ENCODE data around the gene TMEM86B. TPM values are rescaled to one million over a fixed set of nuclear protein-coding genes. Genes with fewer than 3 reads are reported as not detected.
"Not testable (repeated sequence)": the region's sequence is repeated elsewhere in the genome, so short reads cannot be mapped to it uniquely, and the experiment has no call there.

TMEM86B gene
- total RNA-seq, 1 donor from 2014 or later: 0.72 TPM

- DNase-seq: no peak
Measured at GRCh38 chr19:55220525-55220924, 8.0 kb downstream of the TMEM86B start.

- peak; percentile 84 for DNase-seq
Measured at GRCh38 chr19:55216461-55217198, 11.9 kb downstream of the TMEM86B start.

- DNase-seq: no peak
Measured at GRCh38 chr19:55213547-55213946, 15.0 kb downstream of the TMEM86B start.

- DNase-seq: no peak
Measured at GRCh38 chr19:55212447-55212846, 16.1 kb downstream of the TMEM86B start.

GRCh38 chr19:55209693-55210472 is 18.7 kb downstream of the TMEM86B start:
- DNase-seq: no peak

GRCh38 chr19:55208880-55209692 is 19.5 kb downstream of the TMEM86B start, which contains the start of gene PTPRH:
Gene PTPRH, minus strand, starts transcription at chr19:55209501. Its CDS starts 68 bp downstream, at chr19:55209433.
- DNase-seq: no peak

- peak; percentile 50 for DNase-seq
Measured at GRCh38 chr19:55206664-55207500, 21.7 kb downstream of the TMEM86B start.

GRCh38 chr19:55202199-55202598 is 26.4 kb downstream of the TMEM86B start:
- not testable (repeated sequence) for DNase-seq

GRCh38 chr19:55199620-55200204 is 28.9 kb downstream of the TMEM86B start:
- no peak for DNase-seq

- DNase-seq: no peak
Measured at GRCh38 chr19:55198651-55199050, 29.9 kb downstream of the TMEM86B start.

GRCh38 chr19:55197528-55197927 is 31.0 kb downstream of the TMEM86B start:
- DNase-seq: no peak

- no peak for DNase-seq
Measured at GRCh38 chr19:55196803-55197202, 31.8 kb downstream of the TMEM86B start.

- no peak for DNase-seq
Measured at GRCh38 chr19:55193481-55193880, 35.1 kb downstream of the TMEM86B start.

- no peak for DNase-seq
Measured at GRCh38 chr19:55189403-55189835, 39.1 kb downstream of the TMEM86B start.

GRCh38 chr19:55188625-55189024 is 39.9 kb downstream of the TMEM86B start:
- no peak for DNase-seq

GRCh38 chr19:55186080-55186479 is 42.5 kb downstream of the TMEM86B start:
- no peak for DNase-seq

GRCh38 chr19:55181740-55182139 is 46.8 kb downstream of the TMEM86B start:
- DNase-seq: no peak

- peak; percentile 62 for DNase-seq
Measured at GRCh38 chr19:55179606-55180484, 48.7 kb downstream of the TMEM86B start, which contains the start of gene SYT5. Gene SYT5, minus strand, starts transcription at chr19:55180289. Its CDS starts 1,248 bp downstream, at chr19:55179041.

GRCh38 chr19:55178781-55179599 is 49.6 kb downstream of the TMEM86B start:
- peak; percentile 77 for DNase-seq

Measured in tongue (tissue), 2 donors.